ENCODE data around the gene CPHXL. TPM values are rescaled to one million over a fixed set of nuclear protein-coding genes. Genes with fewer than 3 reads are reported as not detected.

CPHXL gene
- total RNA-seq, 1 experiment from 2014 or later: not detected

GRCh38 chr16:75714661-75715060 is 11.6 kb downstream of the CPHXL start:
- Histone ChIP-seq H3K79me2 (ENCODE audit: insufficient read depth, low read length) (no peaks in the 10 kb centered on the region), H3K9ac (ENCODE audit: low read length) (no peak overlapping the region), H2AFZ (ENCODE audit: low read depth, low read length, poor library complexity, severe bottlenecking) (no peak overlapping the region), H3K4me2 (ENCODE audit: low read length) (no peak overlapping the region), H3K9me2 (ENCODE audit: insufficient read depth) (no peaks in the 10 kb centered on the region), H3K36me3 (ENCODE audit: control insufficient read depth in 1 of 2, insufficient read depth in 2 of 2, low read length in 2 of 2) (no peaks in the 10 kb centered on the region), H3K9me3 (ENCODE audit: control insufficient read depth in 1 of 2, insufficient read depth in 1 of 2, low read depth in 1 of 2, low read length in 2 of 2) (no peaks in the 10 kb centered on the region; a peak in 1 of 4 replicates), H4K20me1 (ENCODE audit: insufficient read depth) (no peaks in the 10 kb centered on the region), H3K27ac (ENCODE audit: low read depth, low read length) (no peak overlapping the region), H3K4me1 (ENCODE audit: control insufficient read depth in 1 of 2, insufficient read depth in 2 of 2, low read length in 2 of 2) (no peaks in the 10 kb centered on the region), H3K4me3 (replicated peaks in 1 of 2; ENCODE audit: low read depth in 1 of 2, low read length in 2 of 2) (no peak overlapping the region), H3K27me3 (ENCODE audit: insufficient read depth, low read length) (peaks cover 5% of the 10 kb centered on the region; the same call in 1 of the 2 replicates)
- TF ChIP-seq JUND (IDR thresholded peaks at IDR 0.05) (no peak), EZH2 (IDR thresholded peaks at IDR 0.05) (no peak), FOSL1 (IDR thresholded peaks at IDR 0.05; ENCODE audit: low read depth) (no peak), CBX3 (IDR thresholded peaks at IDR 0.05; ENCODE audit: low read depth) (no peak), REST (IDR thresholded peaks at IDR 0.05; ENCODE audit: low read depth) (no peak), SP1 (IDR thresholded peaks at IDR 0.05; ENCODE audit: low read depth) (no peak), EZH2phosphoT487 (IDR thresholded peaks at IDR 0.05; ENCODE audit: borderline replicate concordance) (no peak), POLR2AphosphoS5 (IDR thresholded peaks at IDR 0.05; ENCODE audit: low read depth, low read length) (no peak), ELF1 (IDR thresholded peaks at IDR 0.05; ENCODE audit: borderline replicate concordance, low read depth) (no peak), POLR2A (IDR thresholded peaks at IDR 0.05; ENCODE audit: borderline replicate concordance, extremely low read depth, insufficient read depth, insufficient read length) (no peak), ATF3 (IDR thresholded peaks at IDR 0.05) (no peak), ZFX (IDR thresholded peaks at IDR 0.05) (no peak), RAD21 (IDR thresholded peaks at IDR 0.05; ENCODE audit: low read depth) (no peak), SRF (IDR thresholded peaks at IDR 0.05; ENCODE audit: low read depth) (no peak)
- TF ChIP-seq, protein P1, sequence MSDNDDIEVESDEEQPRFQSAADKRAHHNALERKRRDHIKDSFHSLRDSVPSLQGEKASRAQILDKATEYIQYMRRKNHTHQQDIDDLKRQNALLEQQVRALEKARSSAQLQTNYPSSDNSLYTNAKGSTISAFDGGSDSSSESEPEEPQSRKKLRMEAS (IDR thresholded peaks at IDR 0.05): no peak
- TF ChIP-seq, protein P2, sequence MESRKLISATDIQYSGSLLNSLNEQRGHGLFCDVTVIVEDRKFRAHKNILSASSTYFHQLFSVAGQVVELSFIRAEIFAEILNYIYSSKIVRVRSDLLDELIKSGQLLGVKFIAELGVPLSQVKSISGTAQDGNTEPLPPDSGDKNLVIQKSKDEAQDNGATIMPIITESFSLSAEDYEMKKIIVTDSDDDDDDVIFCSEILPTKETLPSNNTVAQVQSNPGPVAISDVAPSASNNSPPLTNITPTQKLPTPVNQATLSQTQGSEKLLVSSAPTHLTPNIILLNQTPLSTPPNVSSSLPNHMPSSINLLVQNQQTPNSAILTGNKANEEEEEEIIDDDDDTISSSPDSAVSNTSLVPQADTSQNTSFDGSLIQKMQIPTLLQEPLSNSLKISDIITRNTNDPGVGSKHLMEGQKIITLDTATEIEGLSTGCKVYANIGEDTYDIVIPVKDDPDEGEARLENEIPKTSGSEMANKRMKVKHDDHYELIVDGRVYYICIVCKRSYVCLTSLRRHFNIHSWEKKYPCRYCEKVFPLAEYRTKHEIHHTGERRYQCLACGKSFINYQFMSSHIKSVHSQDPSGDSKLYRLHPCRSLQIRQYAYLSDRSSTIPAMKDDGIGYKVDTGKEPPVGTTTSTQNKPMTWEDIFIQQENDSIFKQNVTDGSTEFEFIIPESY (IDR thresholded peaks at IDR 0.05; ENCODE audit: extremely low read depth, insufficient replicate concordance, low read length): no peak
- intact Hi-C loops (cut with micrococcal nuclease): no loop called here
- RAD21 ChIA-PET (ENCODE audit: low non-redundant PET in 1 of 2, low total read pairs in 2 of 2, uncharacterized antibody in 2 of 2, unreplicated experiment in 2 of 2): no interaction called here
- no peak for ATAC-seq
- no peak for DNase-seq (ENCODE audit: low read depth, low spot score)
- POLR2A ChIA-PET: no interaction called here
- CTCF ChIA-PET: no interaction called here
- no TSS peak for BruUV-seq (replicated peaks)

Measured in HCT116 (cell line).